NCI-H526 treated with DMSO at 0.1 percent for 48 hours (cell line): Measurements from ENCODE around the gene LIF.

Experiments used
- DNase-seq: peaks from one replicate; lab custom pipeline; 2025; lab: John Stamatoyannopoulos, UW

The LIF gene

GRCh38 chr22:30284172-30284571 is 37.6 kb upstream of the LIF start:
- no peak for DNase-seq

GRCh38 chr22:30283342-30283741 is 36.8 kb upstream of the LIF start:
- DNase-seq = no peak

DNA sequence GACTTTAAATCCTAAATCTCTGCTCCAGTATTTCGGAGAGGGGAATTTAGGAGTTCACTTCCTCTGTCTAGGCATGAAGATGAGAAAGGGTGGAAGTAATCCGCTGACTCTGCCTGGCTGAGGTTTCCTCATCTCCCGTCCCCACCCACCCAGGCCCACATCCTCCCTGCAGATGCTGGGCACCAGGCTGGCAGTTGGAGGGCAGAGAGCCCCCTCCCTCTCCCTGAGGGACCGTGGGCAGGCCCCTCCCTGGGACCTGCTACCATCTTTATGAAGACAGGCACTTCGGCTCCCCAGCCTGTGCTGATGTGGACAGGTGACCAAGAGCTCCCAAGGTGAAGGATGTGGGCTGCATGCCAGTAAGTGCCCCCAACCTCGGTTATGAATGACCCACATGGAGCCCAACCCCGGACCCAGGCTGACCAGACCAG is 36.1 kb upstream of the LIF start:
- no peak for DNase-seq

- no peak for DNase-seq
Observed at GRCh38 chr22:30280505-30280904, 33.9 kb upstream of the LIF start.

GRCh38 chr22:30279932-30280331 is 33.4 kb upstream of the LIF start:
- no peak for DNase-seq

DNA sequence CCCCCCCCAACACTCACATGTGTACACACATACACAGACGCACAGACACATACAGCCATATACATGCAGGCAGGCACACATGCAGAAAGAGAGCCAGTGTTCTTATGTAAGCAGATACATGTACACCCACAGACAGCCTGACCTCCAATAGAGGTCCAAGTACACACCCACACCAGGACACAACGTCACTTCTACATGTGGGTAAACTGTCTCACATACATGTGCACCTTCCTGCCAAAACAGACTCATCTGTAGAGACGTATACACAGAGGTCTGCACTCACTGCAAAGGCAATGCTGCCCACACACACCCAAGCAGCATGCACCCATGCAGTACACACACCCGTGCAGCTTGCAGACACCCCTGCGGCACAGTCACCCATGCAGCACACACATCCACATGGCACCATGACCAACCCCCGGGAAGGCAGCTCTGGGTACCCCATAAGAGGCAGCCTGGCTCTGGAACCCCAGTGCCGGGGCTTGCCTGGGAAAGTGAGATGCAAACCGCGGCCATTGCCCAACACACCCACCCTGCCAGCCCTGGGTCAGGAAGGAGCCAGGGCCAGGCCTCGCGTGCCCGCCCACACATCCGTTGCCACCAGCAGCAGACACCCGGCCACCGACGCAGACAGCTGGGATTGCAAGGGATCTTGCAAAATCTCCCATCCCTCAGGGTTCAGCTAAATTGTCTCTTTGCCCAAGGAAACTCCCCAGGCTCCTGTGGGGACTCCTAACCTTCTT is 32.7 kb upstream of the LIF start:
- DNase-seq = no peak

DNA sequence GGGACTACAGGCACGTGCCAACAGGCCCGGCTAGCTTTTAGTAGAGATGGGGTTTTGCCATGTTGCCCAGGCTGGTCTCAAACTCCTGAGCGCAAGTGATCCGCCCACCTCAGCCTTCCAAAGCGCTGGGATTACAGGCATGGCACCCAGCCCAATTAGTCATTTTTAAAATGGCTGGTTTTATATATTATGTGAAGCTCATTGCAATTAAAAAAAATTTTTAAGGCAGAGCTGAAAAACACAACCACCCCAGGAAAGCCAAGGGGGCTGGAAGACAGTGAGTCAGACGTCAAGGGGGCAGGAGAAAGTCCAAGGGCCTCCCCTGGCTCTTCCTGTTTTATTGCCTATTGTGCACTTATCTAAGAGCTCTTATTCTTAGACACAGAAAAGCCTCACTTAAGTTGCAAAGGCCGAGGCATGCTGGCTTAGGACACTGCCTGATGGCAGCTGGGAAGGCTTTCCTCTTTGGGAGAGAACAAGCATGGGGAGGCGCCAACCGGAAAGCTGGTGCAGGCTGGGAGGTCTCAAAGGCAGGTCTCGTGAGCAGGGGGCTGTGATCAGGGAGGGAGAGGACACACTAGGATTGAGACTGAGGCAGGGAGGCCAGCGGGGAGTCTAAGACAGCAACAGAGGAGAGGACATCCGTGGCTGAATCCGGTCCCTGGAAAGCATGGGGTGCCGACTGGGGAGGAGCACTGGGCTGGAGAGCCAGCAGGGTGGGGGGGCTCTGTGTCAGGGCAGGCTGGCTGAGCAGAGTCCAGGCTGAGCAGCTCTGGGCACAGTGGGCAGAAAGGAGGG is 31.2 kb upstream of the LIF start:
- DNase-seq = no peak

DNA sequence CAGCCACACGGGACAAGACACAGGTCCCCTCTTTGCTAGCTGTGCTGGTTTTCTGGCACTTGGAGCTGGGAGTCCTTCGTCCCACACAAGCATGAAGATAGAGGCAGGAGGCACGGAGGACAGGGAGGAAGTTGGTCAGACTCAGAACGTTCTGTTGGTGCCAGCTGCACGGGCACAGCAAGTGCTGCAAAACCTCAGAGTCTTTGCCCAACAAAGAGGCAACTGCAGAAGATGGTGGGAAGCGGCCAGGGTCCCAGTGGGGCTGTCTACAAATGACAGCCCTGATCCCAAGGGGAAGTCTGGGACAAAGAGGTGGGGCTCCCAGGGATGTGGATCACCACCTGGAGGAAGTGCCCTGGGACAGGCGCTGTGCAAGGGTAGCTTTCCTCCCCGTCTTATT is 29.5 kb upstream of the LIF start:
- DNase-seq = no peak

DNA sequence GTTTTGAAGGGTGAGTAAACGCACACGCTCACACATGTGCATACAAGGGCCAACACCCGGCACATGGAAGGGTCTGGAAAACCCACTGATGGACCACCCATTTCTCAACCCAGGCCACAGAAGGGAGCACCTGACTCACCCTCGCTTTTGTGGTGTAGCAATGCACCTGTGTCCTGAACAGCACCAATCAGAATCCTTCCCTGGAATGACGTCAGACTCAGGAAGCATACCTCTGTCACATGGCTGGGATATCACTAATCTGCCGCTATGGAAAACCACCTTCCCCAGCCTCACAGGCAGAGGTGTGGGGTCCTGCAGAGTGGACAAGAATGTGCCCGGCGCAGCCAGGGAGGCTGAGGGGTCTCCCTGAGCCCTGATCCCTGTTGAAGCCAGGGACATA is 29.1 kb upstream of the LIF start:
- DNase-seq = no peak

GRCh38 chr22:30274437-30274812 is 27.9 kb upstream of the LIF start:
- DNase-seq = no peak

GRCh38 chr22:30273711-30274436 is 27.3 kb upstream of the LIF start:
- DNase-seq = no peak

DNA sequence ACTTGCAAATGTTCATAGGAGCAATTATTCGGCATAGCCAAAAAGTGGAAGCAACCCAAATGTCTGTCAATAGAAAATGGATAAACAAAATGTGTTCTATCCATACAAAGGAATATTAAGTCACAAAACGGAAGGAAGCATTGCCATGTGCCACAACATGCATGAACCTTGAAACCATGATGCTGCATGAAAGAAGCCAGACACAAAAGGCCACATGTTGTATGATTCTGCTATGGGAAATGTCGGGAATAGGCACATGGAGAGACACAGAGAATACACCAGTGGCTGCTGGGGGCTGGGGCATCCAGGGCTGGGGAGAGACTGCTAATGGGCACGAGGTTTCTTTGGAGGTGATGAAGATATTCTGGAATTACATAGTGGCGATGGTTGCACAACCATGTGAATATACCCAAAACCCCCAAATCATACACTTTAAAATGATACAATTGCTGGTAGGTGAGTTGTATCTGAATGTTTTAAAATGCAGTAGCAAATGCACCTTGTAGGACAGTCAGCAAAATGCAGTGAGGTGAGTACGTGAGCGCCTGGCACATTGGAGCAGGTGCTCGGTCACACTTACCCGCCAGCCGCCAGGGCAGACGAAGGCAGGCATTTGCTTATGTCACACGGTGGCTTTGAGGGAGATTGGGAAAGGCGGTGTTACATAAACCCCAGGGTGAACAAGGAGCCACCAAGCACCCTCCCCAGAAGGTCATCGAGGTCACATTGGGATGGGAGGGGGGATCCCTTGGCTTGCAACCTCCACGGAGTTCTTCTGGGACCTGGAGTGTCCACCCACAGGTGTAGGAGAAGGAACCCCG is 26.4 kb upstream of the LIF start:
- DNase-seq = no peak

GRCh38 chr22:30270832-30271231 is 24.3 kb upstream of the LIF start:
- DNase-seq = no peak

DNA sequence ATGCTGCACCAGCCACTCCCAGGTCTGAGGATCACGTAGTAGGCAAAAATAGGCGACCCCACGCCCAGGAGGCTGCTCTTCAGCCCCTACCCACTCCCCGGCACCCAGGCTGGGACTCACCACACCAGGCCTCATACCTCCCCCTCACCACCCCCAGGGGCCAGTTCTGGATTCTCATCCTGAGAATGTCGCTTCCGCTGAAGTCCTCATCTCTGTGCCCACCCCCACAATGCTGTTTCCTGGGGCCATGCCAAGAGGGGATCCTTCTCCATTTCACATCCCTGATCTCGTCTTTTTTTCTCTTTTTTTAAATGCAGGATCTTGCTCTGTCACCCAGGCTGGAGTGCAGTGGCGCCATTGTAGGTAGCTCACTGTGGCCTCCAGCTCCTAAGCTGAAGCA is 21.8 kb upstream of the LIF start:
- no peak for DNase-seq

DNA sequence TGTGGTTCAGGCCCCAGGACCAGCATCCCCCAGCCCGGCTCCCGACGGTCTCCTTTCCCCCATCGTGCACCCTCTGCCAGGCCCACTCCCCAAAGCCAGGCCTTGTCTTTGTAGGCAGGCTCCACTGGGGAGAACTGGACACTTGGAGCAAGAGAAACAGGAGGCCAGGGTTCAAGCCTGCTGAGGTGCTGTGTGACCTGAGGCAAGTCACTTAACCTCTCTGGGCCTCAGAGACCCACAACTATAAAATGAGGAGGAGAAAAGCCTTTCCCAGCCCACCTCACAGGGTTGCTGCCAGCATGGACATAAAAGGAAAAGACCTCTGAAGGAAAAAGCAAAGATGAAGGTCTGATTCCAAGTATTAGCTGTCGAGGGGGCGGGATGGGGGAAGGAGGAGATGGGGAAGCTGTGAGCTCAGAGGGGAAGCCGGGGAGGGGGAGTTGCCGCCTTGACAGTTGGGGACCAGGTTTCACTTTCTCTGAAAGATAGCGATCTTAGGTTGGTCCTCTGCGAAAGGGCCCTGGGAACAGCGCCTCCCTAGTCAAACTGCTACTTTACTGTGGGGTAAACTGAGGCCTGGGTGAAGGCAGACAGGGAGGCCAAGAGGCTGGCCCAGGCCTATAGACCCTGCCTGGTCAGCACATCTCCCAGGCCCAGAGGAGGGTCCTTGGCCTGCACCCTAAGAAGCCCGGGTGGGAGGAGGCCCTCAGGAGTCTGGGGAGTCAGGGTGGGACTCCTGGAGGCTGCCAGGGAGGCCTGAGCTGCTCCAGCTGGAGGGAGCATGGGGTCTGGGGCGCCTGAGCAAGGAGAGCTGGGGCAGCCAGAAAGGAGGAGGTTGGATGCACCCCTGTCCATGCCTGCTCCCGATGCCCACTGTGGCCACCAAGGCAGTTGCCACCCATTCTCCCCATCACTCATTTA is 21.1 kb upstream of the LIF start:
- no peak for DNase-seq

- DNase-seq = no peak
Observed at GRCh38 chr22:30266445-30267381, 20.2 kb upstream of the LIF start, which contains the start of gene OSM. Gene OSM (minus strand): TSS chr22:30266851. CDS start chr22:30266799, 52 bp downstream.

DNA sequence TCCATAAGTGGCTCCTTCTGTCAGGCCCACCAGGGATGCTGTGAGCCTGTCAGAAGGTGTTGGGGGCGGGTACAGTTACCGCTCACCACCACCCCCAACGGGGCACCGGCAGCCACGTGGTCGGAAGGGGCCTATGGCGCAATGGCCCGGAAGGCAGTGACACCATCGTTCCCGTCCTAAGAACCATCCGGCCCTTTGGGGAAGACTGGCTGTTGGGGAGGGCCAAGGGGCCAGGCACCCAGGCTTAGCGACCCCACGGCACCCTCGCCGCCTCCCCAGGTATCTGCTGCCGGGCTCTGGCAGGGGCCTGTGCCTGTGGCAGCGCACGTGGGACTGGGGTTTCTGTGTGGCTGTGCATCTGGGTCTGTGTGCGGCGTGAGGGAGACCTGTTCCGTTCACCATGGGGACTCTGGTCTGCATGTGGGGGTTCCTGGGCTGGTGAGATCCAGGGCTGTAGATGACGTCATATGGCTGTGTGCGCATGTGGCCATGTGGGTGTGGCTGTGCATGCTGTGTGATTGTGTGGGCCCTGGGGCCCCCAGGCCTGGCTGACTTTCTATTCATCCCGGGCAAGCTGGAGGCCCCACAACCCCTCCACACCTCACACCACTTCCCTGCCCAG is 19.4 kb upstream of the LIF start:
- DNase-seq = no peak

DNA sequence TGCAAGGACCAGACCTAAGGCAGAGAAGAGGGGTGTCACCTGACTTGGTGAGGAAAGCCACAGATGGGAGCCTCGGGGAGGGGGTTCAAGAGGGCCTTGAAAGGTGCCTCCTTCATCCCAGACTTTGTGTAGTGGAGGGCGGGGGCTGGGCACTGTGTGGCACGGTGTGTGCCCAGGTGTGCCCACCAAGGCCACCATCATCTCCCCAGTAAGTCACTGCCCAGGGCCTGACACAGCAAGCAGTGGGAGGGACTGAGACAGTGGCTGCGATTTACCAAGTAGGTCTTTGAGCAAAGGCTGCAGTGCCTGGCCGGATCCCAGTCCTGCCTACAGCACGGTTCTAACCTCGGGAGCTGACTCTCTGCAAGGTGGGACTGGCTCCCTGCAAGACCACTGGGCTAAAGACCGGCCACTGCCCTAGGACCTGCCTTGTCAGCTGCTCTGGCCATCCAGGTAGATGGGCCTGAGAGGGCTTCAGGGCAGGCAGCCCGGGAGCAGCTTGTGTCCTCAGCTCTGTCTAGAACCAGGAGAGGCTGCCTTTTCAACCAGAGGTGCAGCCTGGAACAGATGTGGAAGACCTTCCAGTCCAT is 18.7 kb upstream of the LIF start:
- no peak for DNase-seq

DNA sequence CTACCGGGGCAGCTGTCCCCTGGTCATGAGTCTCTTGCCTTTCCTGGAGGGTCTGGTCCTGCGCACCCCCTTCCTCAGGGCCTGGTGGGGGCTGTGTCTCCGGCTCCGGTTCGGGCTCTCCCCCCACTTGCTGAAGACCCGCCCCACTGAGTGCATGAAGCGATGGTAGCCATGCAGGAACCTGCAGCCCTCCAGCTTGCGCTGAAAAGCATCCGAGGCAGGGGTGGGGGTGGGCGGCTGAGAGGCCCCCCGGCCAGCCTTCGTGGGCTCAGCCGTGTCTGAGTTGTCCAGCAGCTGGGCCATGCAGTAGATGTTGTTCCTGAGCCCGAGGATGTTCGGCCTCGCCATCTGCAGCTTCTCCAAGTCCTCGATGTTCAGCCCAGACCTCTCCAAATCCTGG is 17.3 kb upstream of the LIF start:
- no peak for DNase-seq
